GM19193 (cell line): ENCODE data around the gene CPNE7.

ENCODE experiments used
- POLR2A ChIP-seq: IDR thresholded peaks from 4 replicates; pipeline ENCODE4 v1.6.1; 2011; ENCODE audit not compliant: insufficient read depth, insufficient read length; ENCODE audit errors: extremely low read depth

The CPNE7 gene

GRCh38 chr16:89545044-89545830, 30.3 kb upstream of the CPNE7 start:
- TF ChIP-seq POLR2A = no peak

- TF ChIP-seq POLR2A = no peak
These were observed 29.6 kb upstream of the CPNE7 start for GRCh38 chr16:89545831-89546574.

- no peak for TF ChIP-seq POLR2A
These were observed 28.8 kb upstream of the CPNE7 start for GRCh38 chr16:89546781-89547180.

- TF ChIP-seq POLR2A = no peak
These were observed 28.3 kb upstream of the CPNE7 start for GRCh38 chr16:89547291-89547690.

GRCh38 chr16:89547860-89548259, 27.7 kb upstream of the CPNE7 start:
- no peak for TF ChIP-seq POLR2A

GRCh38 chr16:89548344-89549006, 27.1 kb upstream of the CPNE7 start:
- no peak for TF ChIP-seq POLR2A

- TF ChIP-seq POLR2A = no peak
These were observed 26.4 kb upstream of the CPNE7 start for GRCh38 chr16:89549007-89549700.

GRCh38 chr16:89550421-89551007, 25.0 kb upstream of the CPNE7 start:
- no peak for TF ChIP-seq POLR2A

GRCh38 chr16:89552329-89552728, 23.2 kb upstream of the CPNE7 start:
- no peak for TF ChIP-seq POLR2A

- no peak for TF ChIP-seq POLR2A
These were observed 22.6 kb upstream of the CPNE7 start for GRCh38 chr16:89552913-89553312.

- no peak for TF ChIP-seq POLR2A
These were observed 21.8 kb upstream of the CPNE7 start for GRCh38 chr16:89553733-89554132.

GRCh38 chr16:89554343-89554742, 21.2 kb upstream of the CPNE7 start:
- no peak for TF ChIP-seq POLR2A

GRCh38 chr16:89555265-89555664, 20.3 kb upstream of the CPNE7 start:
- no peak for TF ChIP-seq POLR2A

GRCh38 chr16:89555780-89556179, 19.8 kb upstream of the CPNE7 start:
- no peak for TF ChIP-seq POLR2A

GRCh38 chr16:89556750-89557689, 18.5 kb upstream of the CPNE7 start:
- TF ChIP-seq POLR2A = no peak
